PC-3 (cell line): ENCODE data around the gene RBM26.

Experiments used
- EZH2 ChIP-seq: fragments of 300-600 bp; sonication (generic); IDR thresholded peaks from one replicate; pipeline ENCODE4 v1.6.1; 2017; ENCODE audit warnings: antibody characterized with exemption, mild to moderate bottlenecking, low read length; ENCODE audit not compliant: unreplicated experiment
- TF ChIP-seq, protein P1 (sequence below): fragments of 300-600 bp; sonication (generic); conservative IDR thresholded peaks from 2 replicates; pipeline ENCODE4 v1.5.1; 2017; ENCODE audit warnings: antibody characterized with exemption, low read depth, mild to moderate bottlenecking, low read length

DNA sequence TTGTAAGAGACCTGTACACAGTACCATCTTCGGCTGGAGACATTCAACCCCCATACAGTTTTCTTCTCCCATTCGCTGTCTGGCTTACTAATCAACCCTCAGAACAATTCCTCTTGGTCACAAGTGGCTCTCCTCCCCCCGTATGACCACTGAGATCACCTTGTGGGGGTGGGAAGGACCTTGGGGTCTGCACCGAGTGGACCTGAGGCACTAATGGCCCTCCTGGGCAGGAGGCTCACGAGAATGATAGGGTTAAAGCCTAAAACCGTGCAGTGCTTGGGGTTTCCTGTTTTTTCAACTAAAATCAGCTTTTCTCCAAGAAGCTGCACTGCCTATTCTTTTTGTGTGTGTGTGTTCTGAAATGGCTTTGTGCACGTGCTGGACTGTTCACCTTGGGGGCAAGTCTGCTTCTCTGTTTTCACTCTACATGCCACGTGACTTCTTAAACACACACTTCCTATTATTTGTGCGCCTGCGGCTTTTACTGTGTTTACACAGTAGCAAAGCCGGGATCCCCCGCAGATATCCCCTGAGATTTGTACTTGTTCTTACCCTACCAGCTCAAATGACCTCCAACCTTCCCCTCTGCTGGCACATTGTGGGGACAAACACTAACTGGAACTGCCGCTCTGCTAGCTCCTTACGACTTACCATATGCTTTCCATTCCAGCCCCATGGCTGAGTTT is 12.3 kb downstream of the RBM26 start:
- no peak for TF ChIP-seq EZH2
- TF ChIP-seq, protein P1, sequence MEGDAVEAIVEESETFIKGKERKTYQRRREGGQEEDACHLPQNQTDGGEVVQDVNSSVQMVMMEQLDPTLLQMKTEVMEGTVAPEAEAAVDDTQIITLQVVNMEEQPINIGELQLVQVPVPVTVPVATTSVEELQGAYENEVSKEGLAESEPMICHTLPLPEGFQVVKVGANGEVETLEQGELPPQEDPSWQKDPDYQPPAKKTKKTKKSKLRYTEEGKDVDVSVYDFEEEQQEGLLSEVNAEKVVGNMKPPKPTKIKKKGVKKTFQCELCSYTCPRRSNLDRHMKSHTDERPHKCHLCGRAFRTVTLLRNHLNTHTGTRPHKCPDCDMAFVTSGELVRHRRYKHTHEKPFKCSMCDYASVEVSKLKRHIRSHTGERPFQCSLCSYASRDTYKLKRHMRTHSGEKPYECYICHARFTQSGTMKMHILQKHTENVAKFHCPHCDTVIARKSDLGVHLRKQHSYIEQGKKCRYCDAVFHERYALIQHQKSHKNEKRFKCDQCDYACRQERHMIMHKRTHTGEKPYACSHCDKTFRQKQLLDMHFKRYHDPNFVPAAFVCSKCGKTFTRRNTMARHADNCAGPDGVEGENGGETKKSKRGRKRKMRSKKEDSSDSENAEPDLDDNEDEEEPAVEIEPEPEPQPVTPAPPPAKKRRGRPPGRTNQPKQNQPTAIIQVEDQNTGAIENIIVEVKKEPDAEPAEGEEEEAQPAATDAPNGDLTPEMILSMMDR = no peak
